Neuronal stem cell (in vitro differentiated cells): ENCODE results near the gene POU6F1.
"Not testable (repeated sequence)": the region's sequence is repeated elsewhere in the genome, so short reads cannot be mapped to it uniquely, and the experiment has no call there.

ENCODE experiments used
- DNase-seq: peaks from one replicate; pipeline ENCODE4 v3.0.0-alpha.2; 2013; ENCODE audit warnings: low spot score
- H2AFZ ChIP-seq: one replicate; pipeline ENCODE4 v1.6.1; 2013; ENCODE audit warnings: mild to moderate bottlenecking, low read length, inconsistent platforms
- H2AK5ac ChIP-seq: 2 replicates; pipeline ENCODE4 v1.6.1; 2013; ENCODE audit warnings: low read depth, mild to moderate bottlenecking, inconsistent platforms, low read length, moderate library complexity, mixed read lengths
- H2BK120ac ChIP-seq: 2 replicates; pipeline ENCODE4 v1.6.1; 2013; ENCODE audit warnings: low read depth, mild to moderate bottlenecking, inconsistent platforms, low read length, moderate library complexity, mixed read lengths
- H2BK12ac ChIP-seq: one replicate; pipeline ENCODE4 v1.6.1; 2013; ENCODE audit warnings: low read length, inconsistent platforms
- H2BK15ac ChIP-seq: 2 replicates; pipeline ENCODE4 v1.6.1; 2013; ENCODE audit warnings: mild to moderate bottlenecking, low read length, inconsistent platforms, mixed read lengths
- H2BK5ac ChIP-seq: one replicate; pipeline ENCODE4 v1.6.1; 2013; ENCODE audit warnings: inconsistent platforms, mild to moderate bottlenecking, low read length, moderate library complexity
- H3K14ac ChIP-seq: one replicate; pipeline ENCODE4 v1.6.1; 2013; ENCODE audit warnings: low read length, inconsistent platforms
- H3K18ac ChIP-seq: 2 replicates; pipeline ENCODE4 v1.6.1; 2013; ENCODE audit warnings: low read length, inconsistent platforms
- H3K23ac ChIP-seq: 2 replicates; pipeline ENCODE4 v1.6.1; 2013; ENCODE audit warnings: low read depth, mild to moderate bottlenecking, mixed read lengths, low read length, inconsistent platforms; ENCODE audit not compliant: poor library complexity
- H3K27ac ChIP-seq: replicated peaks from 3 replicates; pipeline ENCODE4 v1.5.1; 2013; ENCODE audit warnings: low read length, inconsistent platforms
- H3K27me3 ChIP-seq, 3 experiments: 2 replicates each; pipeline ENCODE4 v1.6.1; 2013; ENCODE audit warnings: low read length in 3 of 3, mild to moderate bottlenecking in 2 of 3, inconsistent platforms in 1 of 3, low read depth in 1 of 3, mixed read lengths in 1 of 3, moderate library complexity in 1 of 3; ENCODE audit not compliant: control insufficient read depth in 3 of 3, insufficient read depth in 3 of 3
- H3K36me3 ChIP-seq, 2 donors: replicated peaks in 1 of 2; 2 replicates each; pipeline ENCODE4 v1.6.1; 2013; ENCODE audit warnings: low read length in 2 of 2; ENCODE audit not compliant: control insufficient read depth in 2 of 2, insufficient read depth in 2 of 2
- H3K4ac ChIP-seq: 2 replicates; pipeline ENCODE4 v1.6.1; 2013; ENCODE audit warnings: inconsistent platforms, mild to moderate bottlenecking, low read length, moderate library complexity
- H3K4me1 ChIP-seq, 2 donors: 1 replicate in 1 of 2; 2 replicates in 1 of 2; pipeline ENCODE4 v1.6.1; 2013; ENCODE audit warnings: low read length in 2 of 2, low read depth in 1 of 2; ENCODE audit not compliant: control insufficient read depth in 2 of 2, insufficient read depth in 1 of 2
- H3K4me2 ChIP-seq: one replicate; pipeline ENCODE4 v1.6.1; 2013; ENCODE audit warnings: mild to moderate bottlenecking, low read length, inconsistent platforms; ENCODE audit not compliant: insufficient read depth, poor library complexity, severe bottlenecking
- H3K4me3 ChIP-seq, 2 donors: 2 replicates each; pipeline ENCODE4 v1.5.1; 2013; ENCODE audit warnings: low read length in 2 of 2, mild to moderate bottlenecking in 2 of 2, inconsistent platforms in 1 of 2, moderate library complexity in 1 of 2
- H3K79me1 ChIP-seq: one replicate; pipeline ENCODE4 v1.6.1; 2013; ENCODE audit warnings: low read depth, mild to moderate bottlenecking, inconsistent platforms, low read length, moderate library complexity
- H3K9ac ChIP-seq: one replicate; pipeline ENCODE4 v1.6.1; 2013; ENCODE audit warnings: mild to moderate bottlenecking, low read depth, low read length, inconsistent platforms; ENCODE audit not compliant: poor library complexity
- H3K9me3 ChIP-seq, 2 donors: replicated peaks in 1 of 2; 2 replicates each; pipeline versions ENCODE3 to v1.6.1; 2013; ENCODE audit warnings: low read length in 2 of 2, mild to moderate bottlenecking in 2 of 2, inconsistent platforms in 1 of 2, low read depth in 1 of 2, mixed read lengths in 1 of 2, moderate library complexity in 1 of 2; ENCODE audit not compliant: control insufficient read depth in 2 of 2, insufficient read depth in 1 of 2
- H4K8ac ChIP-seq: one replicate; pipeline ENCODE4 v1.6.1; 2013; ENCODE audit warnings: low read depth, mild to moderate bottlenecking, inconsistent platforms, low read length, moderate library complexity
- H4K91ac ChIP-seq: one replicate; pipeline ENCODE4 v1.6.1; 2013; ENCODE audit warnings: low read length, low read depth, mild to moderate bottlenecking, inconsistent platforms; ENCODE audit not compliant: poor library complexity
- WGBS, 2 donors: extraction: QIAGEN DNeasy Blood & Tissue Kit; methylation state at CpG; one replicate each; pipeline ENCODE4 v1.1.7; 2013; ENCODE audit warnings: missing lambda C conversion rate in 2 of 2, mixed read lengths in 1 of 2; ENCODE audit not compliant: insufficient read length in 2 of 2, insufficient replicate concordance in 1 of 2; ENCODE audit errors: extremely low coverage in 2 of 2; 5-methylcytosine and 5-hydroxymethylcytosine counted together

Gene POU6F1

GRCh38 chr12:51224625-51225024, 6.8 kb upstream of the POU6F1 start:
- Histone ChIP-seq H3K4me3 (no peak overlapping the region), H3K4me1 (peaks cover 0 to 8% of the 10 kb centered on the region in 2 donors), H3K79me1 (no peaks in the 10 kb centered on the region), H3K23ac (no peak overlapping the region), H3K4me2 (no peak overlapping the region), H3K27ac (no peak overlapping the region), H2AK5ac (no peak overlapping the region), H3K27me3 (no peaks in the 10 kb centered on the region), H3K36me3 (no peaks in the 10 kb centered on the region), H2BK5ac (no peak overlapping the region), H2BK120ac (no peak overlapping the region), H2BK15ac (no peak overlapping the region), H2AFZ (no peak overlapping the region), H3K18ac (no peak overlapping the region), H4K91ac (no peak overlapping the region), H3K4ac (no peak overlapping the region), H4K8ac (no peak overlapping the region), H3K14ac (no peak overlapping the region), H3K9ac (no peak overlapping the region), H3K9me3 (no peaks in the 10 kb centered on the region), H2BK12ac (no peak overlapping the region)
- no peak for DNase-seq
- WGBS, 2 donors, result no CpG with 5 or more reads among the region's 3 CpGs

GRCh38 chr12:51222461-51222860, 4.6 kb upstream of the POU6F1 start:
- H3K9ac ChIP-seq, result no peak overlapping the region
- H3K27ac ChIP-seq, result no peak overlapping the region
- no peaks in the 10 kb centered on the region for H3K36me3 ChIP-seq
- no peak overlapping the region for H2BK12ac ChIP-seq
- no peaks in the 10 kb centered on the region for H3K9me3 ChIP-seq
- no peak overlapping the region for H2BK5ac ChIP-seq
- H2BK120ac ChIP-seq, result no peak overlapping the region
- H3K4me2 ChIP-seq, result no peak overlapping the region
- H3K79me1 ChIP-seq, result no peaks in the 10 kb centered on the region
- 100% methylated on average over 3 of the region's 7 CpGs; no CpG with 5 or more reads in 1 of the 2 donors for WGBS, 2 donors
- no peak overlapping the region for H4K91ac ChIP-seq
- H3K18ac ChIP-seq, result no peak overlapping the region
- no peak overlapping the region for H3K4me3 ChIP-seq
- no peak overlapping the region for H3K4ac ChIP-seq
- H3K4me1 ChIP-seq, result peaks cover 8 to 11% of the 10 kb centered on the region in 2 donors
- H4K8ac ChIP-seq, result no peak overlapping the region
- no peak overlapping the region for H2BK15ac ChIP-seq
- no peak overlapping the region for H3K23ac ChIP-seq
- H3K27me3 ChIP-seq, result peaks cover 0 to 7% (median 0%) of the 10 kb centered on the region in 3 experiments
- H2AFZ ChIP-seq, result no peak overlapping the region
- no peak overlapping the region for H2AK5ac ChIP-seq
- H3K14ac ChIP-seq, result no peak overlapping the region
- no peak for DNase-seq

DNA sequence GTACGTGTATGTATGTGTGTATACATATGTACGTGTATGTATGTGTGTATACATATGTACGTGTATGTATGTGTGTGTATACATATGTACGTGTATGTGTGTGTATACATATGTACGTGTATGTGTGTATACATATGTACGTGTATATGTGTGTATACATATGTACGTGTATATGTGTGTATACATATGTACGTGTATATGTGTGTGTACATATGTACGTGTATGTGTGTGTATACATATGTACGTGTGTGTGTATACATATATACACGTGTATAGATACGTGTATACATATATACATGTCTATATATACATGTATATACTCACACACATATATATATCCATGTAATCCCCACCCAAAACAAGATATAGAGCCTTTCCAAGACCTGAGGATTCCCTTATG, 2.0 kb upstream of the POU6F1 start:
- no CpG with 5 or more reads among the region's 12 CpGs for WGBS, 2 donors

DNA sequence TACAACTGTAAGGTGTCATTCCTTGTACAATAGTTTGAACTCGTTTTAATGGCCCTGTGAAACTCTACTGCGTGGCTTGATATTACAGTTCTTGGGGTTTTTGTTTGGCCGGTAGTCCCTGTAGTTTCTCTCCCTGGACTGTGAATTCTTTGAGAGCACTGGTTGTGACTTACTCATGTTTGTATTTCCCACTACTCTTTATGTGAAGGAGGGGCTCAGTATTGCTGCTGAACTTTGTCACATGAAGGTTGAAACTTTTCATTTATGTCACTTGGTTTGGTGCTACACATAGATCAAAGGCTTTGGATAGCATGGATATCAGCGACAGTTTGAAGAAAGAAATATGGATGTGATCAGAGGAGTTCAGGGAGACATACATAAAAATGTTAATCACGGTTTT, 1.5 kb upstream of the POU6F1 start:
- Histone ChIP-seq H2BK120ac (no peak overlapping the region), H4K91ac (no peak overlapping the region), H3K18ac (no peak overlapping the region), H3K4ac (no peak overlapping the region), H3K27me3 (peaks cover 0 to 7% (median 0%) of the 10 kb centered on the region in 3 experiments), H3K9ac (no peak overlapping the region), H3K4me3 (no peak overlapping the region), H2BK15ac (no peak overlapping the region), H4K8ac (no peak overlapping the region), H3K23ac (no peak overlapping the region), H2AK5ac (no peak overlapping the region), H3K36me3 (no peaks in the 10 kb centered on the region), H3K9me3 (no peaks in the 10 kb centered on the region), H2BK5ac (no peak overlapping the region), H3K4me1 (peaks cover 8 to 9% of the 10 kb centered on the region in 2 donors), H3K4me2 (no peak overlapping the region), H3K79me1 (no peaks in the 10 kb centered on the region), H3K27ac (no peak overlapping the region), H2BK12ac (no peak overlapping the region), H3K14ac (no peak overlapping the region), H2AFZ (no peak overlapping the region)
- no CpG with 5 or more reads among the region's 5 CpGs for WGBS, 2 donors
- no peak for DNase-seq

More for the DNA sequence above, 2.0 kb upstream of the POU6F1 start:
- not testable (repeated sequence) for H4K91ac ChIP-seq, H3K14ac ChIP-seq, H4K8ac ChIP-seq, H3K23ac ChIP-seq, DNase-seq, H3K4ac ChIP-seq, H2AK5ac ChIP-seq, H2BK120ac ChIP-seq, H2BK5ac ChIP-seq, H3K27me3 ChIP-seq, H3K18ac ChIP-seq, H3K79me1 ChIP-seq, H3K27ac ChIP-seq, H3K4me2 ChIP-seq, H2AFZ ChIP-seq, H2BK12ac ChIP-seq, H3K4me3 ChIP-seq, H3K9me3 ChIP-seq, H3K36me3 ChIP-seq, H2BK15ac ChIP-seq, H3K9ac ChIP-seq, H3K4me1 ChIP-seq
